HepG2 (cell line): ENCODE measurements around the gene CCDC116. TPM values are rescaled to one million over a fixed set of nuclear protein-coding genes. Genes with fewer than 3 reads are reported as not detected.

ENCODE experiments used
- ATAC-seq: fragments of 200-7000 bp; cut with Tn5 transposase; 3 replicates; pipeline ENCODE4 v1.9.1; 2020; ENCODE audit warnings: mild to moderate bottlenecking, moderate library complexity
- BruUV-seq: library from RNA; stranded (reverse); fragments of 400-500 nt; replicated peaks from 2 replicates; lab custom pipeline; 2021; lab: Mats Ljungman, UMichigan
- CTCF ChIA-PET: fragments of 300-600 bp; formaldehyde crosslinking; extraction: SDS; loops from one replicate; lab custom pipeline; 2021; ENCODE audit warnings: low total read pairs, inconsistent platforms, low intra/inter-chr PET ratio; lab: Yijun Ruan, JAX
- POLR2A ChIA-PET: fragments of 350-600 bp; sonication (Branson Sonifier 250); formaldehyde crosslinking; loops from one replicate; lab custom pipeline; 2020; ENCODE audit warnings: antibody characterized with exemption, inconsistent platforms; lab: Yijun Ruan, JAX
- DNase-seq: peaks from one replicate; pipeline ENCODE4 v3.0.0-alpha.2; 2015; ENCODE audit warnings: low spot score
- FAIRE-seq: peaks from 3 replicates; lab custom pipeline; 2011; peaks lifted over from hg19 to GRCh38; lab: Jason Lieb, UNC
- H2AFZ ChIP-seq: one replicate; pipeline ENCODE4 v1.6.1; 2011; ENCODE audit warnings: low read length, inconsistent platforms
- H3K27ac ChIP-seq: fragments of 300-600 bp; 3 replicates; pipeline ENCODE4 v1.8.0; 2011; ENCODE audit warnings: mixed run types, mild to moderate bottlenecking, mixed read lengths, low read length, inconsistent platforms; ENCODE audit not compliant: insufficient read depth; ENCODE audit errors: extremely low read length
- H3K27me3 ChIP-seq, 2 experiments: fragments of 200-600 bp in 1 of 2; 2 replicates in 1 of 2; 3 replicates in 1 of 2; pipeline versions ENCODE4 v1.6.0 to v1.8.0; 2011; ENCODE audit warnings: low read length in 2 of 2, mild to moderate bottlenecking in 2 of 2, moderate library complexity in 2 of 2, inconsistent platforms in 1 of 2; ENCODE audit not compliant: insufficient read depth in 2 of 2, control insufficient read depth in 1 of 2
- H3K36me3 ChIP-seq, 2 experiments: fragments of 200-600 bp in 1 of 2; replicated peaks in 1 of 2; 2 replicates in 1 of 2; 3 replicates in 1 of 2; pipeline versions ENCODE4 v1.5.1 to v1.8.0; 2011; ENCODE audit warnings: low read length in 2 of 2, inconsistent platforms in 1 of 2; ENCODE audit not compliant: insufficient read depth in 2 of 2, control insufficient read depth in 1 of 2
- H3K4me1 ChIP-seq: 2 replicates; pipeline ENCODE4 v1.5.1; 2012; ENCODE audit warnings: low read length, inconsistent platforms; ENCODE audit not compliant: insufficient read depth
- H3K4me2 ChIP-seq: 2 replicates; pipeline ENCODE4 v1.6.0; 2011; ENCODE audit warnings: low read depth, low read length, inconsistent platforms
- H3K4me3 ChIP-seq, 3 experiments: fragments of 200-600 bp in 1 of 3; sonication (generic), shearing (Covaris generic) in 1 of 3; replicated peaks in 1 of 3; 2 replicates each; pipeline ENCODE4 v1.5.1; 2011 to 2016; ENCODE audit warnings: low read length in 3 of 3, inconsistent platforms in 2 of 3, low read depth in 2 of 3, mild to moderate bottlenecking in 2 of 3, control low read depth in 1 of 3, mixed read lengths in 1 of 3; ENCODE audit not compliant: insufficient read depth in 1 of 3
- H3K79me2 ChIP-seq: one replicate; pipeline ENCODE4 v1.6.1; 2011; ENCODE audit warnings: low read length, inconsistent platforms; ENCODE audit not compliant: insufficient read depth
- H3K9ac ChIP-seq: 2 replicates; pipeline ENCODE4 v1.6.0; 2011; ENCODE audit warnings: mild to moderate bottlenecking, low read depth, low read length, inconsistent platforms; ENCODE audit not compliant: insufficient read depth
- H3K9me3 ChIP-seq: 2 replicates; pipeline ENCODE4 v1.5.1; 2012; ENCODE audit warnings: mild to moderate bottlenecking, low read length
- H4K20me1 ChIP-seq: 2 replicates; pipeline ENCODE4 v1.6.0; 2011; ENCODE audit warnings: inconsistent platforms, mild to moderate bottlenecking, low read length, moderate library complexity; ENCODE audit not compliant: insufficient read depth
- AGO2 ChIP-seq: fragments of 200-400 bp; formaldehyde crosslinking; optimal IDR thresholded peaks from 2 replicates; pipeline ENCODE3; 2017; ENCODE audit warnings: mild to moderate bottlenecking, low read depth, low read length, moderate library complexity
- FOXA1 ChIP-seq, 2 experiments: fragments of 450-650 bp in 1 of 2; sonication (generic) in 1 of 2; formaldehyde crosslinking in 1 of 2; IDR thresholded peaks; 2 replicates each; pipeline versions ENCODE4 v1.4.0 to v1.6.1; 2016 to 2020; ENCODE audit warnings: missing genetic modification reagents in 1 of 2
- GTF3A ChIP-seq: sonication (generic); formaldehyde crosslinking; conservative IDR thresholded peaks from 2 replicates; pipeline ENCODE4 v1.4.0; 2020; ENCODE audit warnings: mild to moderate bottlenecking, missing genetic modification reagents
- NR2F6 ChIP-seq, 2 experiments: IDR thresholded peaks; 2 replicates each; pipeline ENCODE4 v1.6.1; 2016; ENCODE audit warnings: antibody characterized with exemption in 1 of 2, mild to moderate bottlenecking in 1 of 2
- RBM22 ChIP-seq: fragments of 200-400 bp; formaldehyde crosslinking; optimal IDR thresholded peaks from 2 replicates; pipeline ENCODE3; 2017; ENCODE audit warnings: mild to moderate bottlenecking, low read length, moderate library complexity
- ZNF652 ChIP-seq: IDR thresholded peaks from 2 replicates; pipeline ENCODE4 v1.6.1; 2016; ENCODE audit warnings: low read depth, borderline replicate concordance
- ZNF660 ChIP-seq: sonication (generic); formaldehyde crosslinking; IDR thresholded peaks from 2 replicates; pipeline ENCODE4 v1.5.1; 2020; ENCODE audit warnings: mild to moderate bottlenecking, low read depth, missing genetic modification reagents, borderline replicate concordance
- WGBS: methylation state at CpG from one replicate; pipeline ENCODE4 v1.1.6; 2017; ENCODE audit warnings: low lambda C conversion rate; 5-methylcytosine and 5-hydroxymethylcytosine counted together
- in situ Hi-C: cut with HindIII; loops from 2 replicates; pipeline ENCODE4 v1.10.0; 2017; ENCODE audit warnings: low pct_unique_long_range_greater_than_20kb; ENCODE audit not compliant: extremely low pct_ligation_motif_present
- intact Hi-C: fragments of 100-400 bp; cut with micrococcal nuclease; formaldehyde crosslinking; loops from one replicate; pipeline ENCODE4 v1.10.0; 2022; ENCODE audit not compliant: unreplicated experiment
- polyA plus RNA-seq, 8 experiments: library from polyadenylated mRNA; depleted of rRNA in 3 of 8; stranded (reverse) in 7 of 8; unstranded in 1 of 8; fragments of >200 nt; fragmentation: Illumina TruSeq in 4 of 8; extraction: Trizol in 4 of 8; gene quantifications; 2 replicates each; pipeline versions ENCODE4 v1.2.1 to v1.2.3, GENCODE V29; 2011 to 2016; ENCODE audit warnings: low read depth in 4 of 8, missing spikeins in 1 of 8, mixed read lengths in 1 of 8; ENCODE audit not compliant: insufficient read depth in 1 of 8
- total RNA-seq, 5 experiments: library from RNA; depleted of rRNA; stranded (reverse); fragments of >200 nt; fragmentation: Illumina TruSeq; extraction: Trizol; gene quantifications; 2 replicates each; pipeline ENCODE4 v1.2.3, GENCODE V29; 2016; ENCODE audit warnings: low read depth in 1 of 5

Gene CCDC116
- total and polyA plus RNA-seq, 2 of the 13 experiments (the other 11 are each of a cell fraction or from before 2014, with no cell fraction given), result 0.15 to 0.33 TPM

DNA sequence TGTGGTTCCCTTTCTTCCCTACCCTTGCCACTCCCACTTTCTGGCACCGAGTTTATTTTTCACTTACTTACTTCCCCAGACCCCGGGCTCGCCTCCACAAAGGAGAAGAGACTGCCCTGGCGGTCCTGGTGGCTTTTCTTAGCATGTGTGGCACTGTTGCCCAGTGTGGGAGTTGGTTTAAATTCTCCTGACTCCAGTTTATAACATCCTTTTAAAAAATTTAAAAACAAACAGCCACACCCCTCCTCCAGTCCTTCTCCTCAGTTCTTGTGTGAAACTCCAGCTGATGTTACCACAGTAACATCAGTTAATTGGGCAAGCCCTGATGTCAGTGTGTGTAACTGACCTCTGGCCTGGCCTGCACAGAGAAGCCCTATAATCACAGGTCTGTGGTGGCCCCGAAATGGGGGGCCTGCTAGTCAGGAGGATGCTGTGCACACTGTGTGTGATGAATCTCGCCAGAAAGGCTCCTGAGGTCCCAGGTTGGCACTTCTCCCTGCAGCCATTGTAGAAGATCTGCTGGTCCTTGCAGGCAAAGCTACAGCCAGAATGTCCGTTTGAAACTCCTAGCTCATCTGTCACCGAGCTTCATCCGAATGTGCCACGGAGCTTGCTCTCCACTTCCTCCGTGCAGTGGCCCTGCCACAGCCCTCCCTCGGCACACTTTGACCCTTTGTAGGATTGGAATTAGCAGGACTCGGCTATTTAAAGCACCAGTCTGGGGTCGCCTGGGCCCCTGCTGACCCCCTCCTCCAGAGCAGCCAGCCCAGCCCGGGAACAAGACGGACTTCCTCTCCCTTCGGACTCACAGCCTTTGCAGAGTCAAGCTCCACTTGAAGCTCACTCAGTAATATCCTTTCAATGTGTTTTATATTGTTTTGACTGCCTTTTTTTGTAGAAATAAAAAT is 10.3 kb upstream of the CCDC116 start:
- BruUV-seq, result no TSS peak
- ChIA-PET CTCF (no interaction called here), POLR2A (no interaction called here)
- H3K4me1 ChIP-seq, result no peaks in the 10 kb centered on the region
- no peak overlapping the region for H2AFZ ChIP-seq
- peaks cover 0 to 53% of the 10 kb centered on the region in 2 experiments; a peak in 4 of 5 replicates for H3K36me3 ChIP-seq
- in situ Hi-C loops (no loop called here), intact Hi-C loops (no loop called here)
- no peak overlapping the region for H3K4me3 ChIP-seq
- no peak for ATAC-seq
- H4K20me1 ChIP-seq, result peaks cover 27% of the 10 kb centered on the region
- no peaks in the 10 kb centered on the region for H3K27me3 ChIP-seq
- H3K9ac ChIP-seq, result no peak overlapping the region
- TF ChIP-seq GTF3A (CRISPR knock-in tag) (no peak), RBM22 (peak; percentile 86), NR2F6 (IDR thresholded peaks at IDR 0.05) (no peak), NR2F6 (CRISPR knock-in tag; IDR thresholded peaks at IDR 0.05) (no peak), FOXA1 (IDR thresholded peaks at IDR 0.05) (no peak), FOXA1 (CRISPR knock-in tag; IDR thresholded peaks at IDR 0.05) (no peak), ZNF660 (no peak)
- no peak for DNase-seq
- WGBS, result 95% methylated on average over 15 of the region's 17 CpGs
- H3K9me3 ChIP-seq, result no peaks in the 10 kb centered on the region
- FAIRE-seq, result no peak
- no peak overlapping the region for H3K27ac ChIP-seq
- no peak overlapping the region for H3K4me2 ChIP-seq
- H3K79me2 ChIP-seq, result peaks cover 12% of the 10 kb centered on the region

DNA sequence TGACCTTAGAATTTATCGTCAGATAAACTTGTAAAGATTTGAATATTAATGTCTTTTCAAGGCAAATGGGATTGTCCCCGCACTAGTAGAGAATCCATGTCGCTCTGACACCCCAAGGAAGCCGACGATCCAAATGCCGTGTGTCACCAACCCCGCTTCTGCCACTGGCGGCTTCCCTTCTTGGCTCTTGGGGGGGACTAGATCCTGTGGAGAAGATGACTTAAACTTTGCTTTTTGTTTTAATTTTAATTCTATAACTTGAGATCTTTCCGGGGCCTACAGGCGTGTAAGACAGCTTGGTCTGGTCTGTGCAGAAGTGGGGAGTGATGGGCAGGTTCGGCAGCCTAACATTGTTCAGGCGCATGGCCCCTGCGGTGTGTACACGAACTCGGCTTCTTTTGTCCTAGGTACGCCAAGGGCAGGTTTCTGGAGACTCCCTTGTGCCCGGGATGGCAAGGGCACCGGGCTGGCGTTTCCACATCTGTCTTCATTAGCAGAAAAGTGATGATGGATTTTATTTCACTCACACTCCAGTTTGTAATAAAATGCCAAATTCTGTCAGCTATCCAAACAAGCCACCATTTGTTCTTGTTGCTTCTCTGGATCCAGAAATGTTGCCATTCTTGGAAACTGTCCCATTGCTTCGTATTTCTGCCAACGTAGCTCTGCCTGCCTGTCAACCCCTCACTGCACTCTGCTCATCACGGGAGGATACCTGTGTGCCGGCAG is 9.5 kb upstream of the CCDC116 start:
- TSS peak; percentile 38 for BruUV-seq
- no peak for FAIRE-seq
- H3K79me2 ChIP-seq, result peaks cover 15% of the 10 kb centered on the region
- no peak overlapping the region for H2AFZ ChIP-seq
- peaks cover 27% of the 10 kb centered on the region for H4K20me1 ChIP-seq
- peaks cover 4% of the 10 kb centered on the region for H3K4me1 ChIP-seq
- in situ Hi-C loops, result no loop called here
- no peak overlapping the region for H3K4me3 ChIP-seq
- intact Hi-C loops, result no loop called here
- ChIA-PET POLR2A (no interaction called here), CTCF (interaction anchor here (2.4 kb wide), 1 partner anchor 19 kb away, joined by 11 read pairs; the partner anchor contains the start of gene SDF2L1)
- TF ChIP-seq AGO2 (peak; percentile 2), ZNF652 (CRISPR knock-in tag) (no peak)
- no peak overlapping the region for H3K4me2 ChIP-seq
- no peaks in the 10 kb centered on the region for H3K9me3 ChIP-seq
- H3K27me3 ChIP-seq, result no peaks in the 10 kb centered on the region
- no peak overlapping the region for H3K9ac ChIP-seq
- 95% methylated on average over 21 of the region's 23 CpGs for WGBS
- DNase-seq, result no peak
- no peak for ATAC-seq
- no peak overlapping the region for H3K27ac ChIP-seq
- peaks cover 0 to 56% of the 10 kb centered on the region in 2 experiments; a peak in 4 of 5 replicates for H3K36me3 ChIP-seq
